Stomach (tissue), 9 donors: Measurements from ENCODE around the gene FMN2. TPM values are rescaled to one million over a fixed set of nuclear protein-coding genes. Genes with fewer than 3 reads are reported as not detected.

ENCODE experiments used
- DNase-seq, 2 donors: peaks; one replicate each; pipeline versions ENCODE4 v3.0.0 to v3.0.0-alpha.2; 2013 to 2019
- H3K27ac ChIP-seq, 5 donors: fragments of 200-600 bp in 4 of 5; sonication (generic) in 4 of 5; one replicate each; pipeline ENCODE4 v1.5.1; 2013 to 2019; ENCODE audit warnings: mild to moderate bottlenecking in 1 of 5, moderate library complexity in 1 of 5
- H3K27me3 ChIP-seq, 3 donors: fragments of 200-600 bp; sonication (generic); one replicate each; pipeline ENCODE4 v1.5.1; 2017 to 2019; ENCODE audit warnings: mixed run types in 1 of 3
- H3K36me3 ChIP-seq, 4 donors: fragments of 200-600 bp; sonication (generic); 1 replicate in 3 of 4; 2 replicates in 1 of 4; pipeline ENCODE4 v1.5.1; 2016 to 2019
- H3K4me1 ChIP-seq, 4 donors: fragments of 200-600 bp; sonication (generic); one replicate each; pipeline ENCODE4 v1.5.1; 2016 to 2019
- H3K4me3 ChIP-seq, 4 donors: fragments of 200-600 bp; sonication (generic) in 3 of 4; one replicate each; pipeline ENCODE4 v1.5.1; 2016 to 2019; ENCODE audit warnings: mild to moderate bottlenecking in 1 of 4
- H3K9me3 ChIP-seq, 4 donors: fragments of 200-600 bp; sonication (generic); one replicate each; pipeline ENCODE4 v1.5.1; 2016 to 2019
- EP300 ChIP-seq: sonication (generic); formaldehyde crosslinking; IDR thresholded peaks from one replicate; pipeline ENCODE4 v1.6.1; 2017; ENCODE audit warnings: antibody characterized with exemption
- POLR2A ChIP-seq, 4 donors: fragments of 450-650 bp; IDR thresholded peaks; one replicate each; pipeline ENCODE4 v1.6.1; 2016; ENCODE audit warnings: antibody characterized with exemption in 4 of 4, control low read depth in 2 of 4, mild to moderate bottlenecking in 1 of 4, moderate library complexity in 1 of 4
- POLR2AphosphoS5 ChIP-seq, 3 donors: sonication (generic); formaldehyde crosslinking; IDR thresholded peaks; one replicate each; pipeline ENCODE4 v1.6.1; 2016; ENCODE audit warnings: antibody characterized with exemption in 3 of 3
- WGBS, 5 donors: extraction: QIAGEN DNeasy Blood & Tissue Kit in 3 of 5; methylation state at CpG; one replicate each; pipeline versions ENCODE4 v1.1.5 to v1.1.7; 2013 to 2018; 5-methylcytosine and 5-hydroxymethylcytosine counted together
- intact Hi-C: fragments of 100-400 bp; cut with DNase I; formaldehyde crosslinking; loops from one replicate; pipeline ENCODE4 v1.15.1; 2023; ENCODE audit warnings: low total_unique reads
- polyA plus RNA-seq, 3 donors: library from polyadenylated mRNA; stranded (reverse); fragments of 200-250 nt; gene quantifications; one replicate each; pipeline ENCODE4 v1.2.3, GENCODE V29; 2013
- total RNA-seq, 5 donors: library from RNA; depleted of rRNA; stranded (reverse); fragments of >200 nt; gene quantifications; one replicate each; pipeline versions ENCODE4 v1.1.0 to v1.2.3, GENCODE V29; 2014 to 2016
- TF ChIP-seq, protein P1 (sequence below), 7 experiments: fragments of 450-650 bp in 4 of 7; fragments of 200-600 bp in 3 of 7; sonication (generic) in 3 of 7; IDR thresholded peaks; one replicate each; pipeline ENCODE4 v1.5.1; 2016 to 2019; ENCODE audit warnings: antibody characterized with exemption in 7 of 7, control low read depth in 2 of 7, mild to moderate bottlenecking in 1 of 7
- donor health status: healthy with polysubstance abuse.
- donor health status: Bipolar disorder and iron deficiency.
- donor health status: healthy.

The FMN2 gene
- total and polyA plus RNA-seq, 8 donors: 0.61 to 3.3 (median 0.87) TPM; not detected in 2

- intact Hi-C loops: no loop called here
Observed at GRCh38 chr1:240457203-240457602, 365.5 kb downstream of the FMN2 start.

GRCh38 chr1:240462277-240462676, 370.6 kb downstream of the FMN2 start:
- TF ChIP-seq EP300: no peak
- TF ChIP-seq, protein P1, sequence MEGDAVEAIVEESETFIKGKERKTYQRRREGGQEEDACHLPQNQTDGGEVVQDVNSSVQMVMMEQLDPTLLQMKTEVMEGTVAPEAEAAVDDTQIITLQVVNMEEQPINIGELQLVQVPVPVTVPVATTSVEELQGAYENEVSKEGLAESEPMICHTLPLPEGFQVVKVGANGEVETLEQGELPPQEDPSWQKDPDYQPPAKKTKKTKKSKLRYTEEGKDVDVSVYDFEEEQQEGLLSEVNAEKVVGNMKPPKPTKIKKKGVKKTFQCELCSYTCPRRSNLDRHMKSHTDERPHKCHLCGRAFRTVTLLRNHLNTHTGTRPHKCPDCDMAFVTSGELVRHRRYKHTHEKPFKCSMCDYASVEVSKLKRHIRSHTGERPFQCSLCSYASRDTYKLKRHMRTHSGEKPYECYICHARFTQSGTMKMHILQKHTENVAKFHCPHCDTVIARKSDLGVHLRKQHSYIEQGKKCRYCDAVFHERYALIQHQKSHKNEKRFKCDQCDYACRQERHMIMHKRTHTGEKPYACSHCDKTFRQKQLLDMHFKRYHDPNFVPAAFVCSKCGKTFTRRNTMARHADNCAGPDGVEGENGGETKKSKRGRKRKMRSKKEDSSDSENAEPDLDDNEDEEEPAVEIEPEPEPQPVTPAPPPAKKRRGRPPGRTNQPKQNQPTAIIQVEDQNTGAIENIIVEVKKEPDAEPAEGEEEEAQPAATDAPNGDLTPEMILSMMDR (IDR thresholded peaks at IDR 0.05): no peak
- no peak for TF ChIP-seq POLR2A (IDR thresholded peaks at IDR 0.05)
- no peak for TF ChIP-seq POLR2AphosphoS5 (IDR thresholded peaks at IDR 0.05)
- H3K4me3 ChIP-seq: no peak overlapping the region
- intact Hi-C loops: no loop called here
- no peak overlapping the region for H3K27ac ChIP-seq
- DNase-seq: no peak
- H3K27me3 ChIP-seq: no peaks in the 10 kb centered on the region
- WGBS, 5 donors: 62 to 81% (median 69%) methylated on average over 3 of the region's 3 CpGs
- H3K9me3 ChIP-seq: no peaks in the 10 kb centered on the region
- no peaks in the 10 kb centered on the region for H3K36me3 ChIP-seq
- H3K4me1 ChIP-seq: no peaks in the 10 kb centered on the region

More at GRCh38 chr1:240457203-240457602, 365.5 kb downstream of the FMN2 start:
- no peak for DNase-seq
- WGBS, 5 donors: 89 to 97% (median 93%) methylated on average over 5 of the region's 5 CpGs
- Histone ChIP-seq H3K9me3 (no peaks in the 10 kb centered on the region), H3K27me3 (no peaks in the 10 kb centered on the region), H3K4me1 (no peaks in the 10 kb centered on the region), H3K36me3 (no peaks in the 10 kb centered on the region), H3K4me3 (no peak overlapping the region), H3K27ac (no peak overlapping the region)
- TF ChIP-seq POLR2AphosphoS5 (IDR thresholded peaks at IDR 0.05) (no peak), EP300 (no peak), POLR2A (IDR thresholded peaks at IDR 0.05) (no peak)
- TF ChIP-seq, protein P1 (IDR thresholded peaks at IDR 0.05): no peak

- TF ChIP-seq EP300: no peak
- TF ChIP-seq POLR2AphosphoS5 (IDR thresholded peaks at IDR 0.05): no peak
- TF ChIP-seq, protein P1 (IDR thresholded peaks at IDR 0.05): no peak
- TF ChIP-seq POLR2A (IDR thresholded peaks at IDR 0.05): no peak
- Histone ChIP-seq H3K4me1 (no peaks in the 10 kb centered on the region), H3K27ac (no peak overlapping the region), H3K27me3 (no peaks in the 10 kb centered on the region), H3K9me3 (no peaks in the 10 kb centered on the region), H3K4me3 (no peak overlapping the region), H3K36me3 (no peaks in the 10 kb centered on the region)
- no peak for DNase-seq
- WGBS, 5 donors: 67 to 76% (median 71%) methylated on average over 7 of the region's 7 CpGs
- intact Hi-C loops: no loop called here
Observed at GRCh38 chr1:240462766-240463395, 371.2 kb downstream of the FMN2 start.

- TF ChIP-seq EP300: no peak
- TF ChIP-seq POLR2AphosphoS5 (IDR thresholded peaks at IDR 0.05): no peak
- TF ChIP-seq, protein P1 (IDR thresholded peaks at IDR 0.05): no peak
- TF ChIP-seq POLR2A (IDR thresholded peaks at IDR 0.05): no peak
- Histone ChIP-seq H3K4me3 (no peak overlapping the region), H3K27me3 (no peaks in the 10 kb centered on the region), H3K27ac (no peak overlapping the region), H3K4me1 (no peaks in the 10 kb centered on the region), H3K36me3 (no peaks in the 10 kb centered on the region), H3K9me3 (no peaks in the 10 kb centered on the region)
- intact Hi-C loops: no loop called here
- whole genome bisulfite sequencing, 5 donors: 86 to 91% (median 88%) methylated on average over 2 of the region's 2 CpGs
- no peak for DNase-seq
Observed at GRCh38 chr1:240464099-240464498, 372.4 kb downstream of the FMN2 start.
